Endothelial cell of umbilical vein (primary cell): ENCODE measurements around the gene BLOC1S6.

Experiments
- EZH2 ChIP-seq: IDR thresholded peaks from 2 replicates; pipeline ENCODE4 v1.6.1; 2012; ENCODE audit warnings: borderline replicate concordance, low read depth, mild to moderate bottlenecking, moderate library complexity, low read length, inconsistent platforms; ENCODE audit not compliant: severe bottlenecking
- JUN ChIP-seq: IDR thresholded peaks from 2 replicates; pipeline ENCODE4 v1.6.1; 2011; ENCODE audit warnings: borderline replicate concordance, low read depth; ENCODE audit not compliant: insufficient read length, insufficient read depth
- POLR2A ChIP-seq: IDR thresholded peaks from 2 replicates; pipeline ENCODE4 v1.6.1; 2012; ENCODE audit warnings: low read depth, mild to moderate bottlenecking, control low read depth, low read length
- POLR2AphosphoS5 ChIP-seq: IDR thresholded peaks from 2 replicates; pipeline ENCODE4 v1.6.1; 2012; ENCODE audit warnings: low read depth, mild to moderate bottlenecking, control low read depth, low read length, moderate library complexity; ENCODE audit not compliant: insufficient read depth
- TF ChIP-seq, protein P1 (sequence below), 2 donors: IDR thresholded peaks; 1 replicate in 1 of 2; 2 replicates in 1 of 2; pipeline ENCODE4 v1.5.1; 2011; ENCODE audit warnings: low read length in 2 of 2, mild to moderate bottlenecking in 2 of 2, moderate library complexity in 2 of 2, control low read depth in 1 of 2, inconsistent platforms in 1 of 2, low read depth in 1 of 2; ENCODE audit not compliant: insufficient read depth in 1 of 2; ENCODE audit errors: extremely low read depth in 1 of 2
- TF ChIP-seq, protein P2 (sequence below): IDR thresholded peaks from 2 replicates; pipeline ENCODE4 v1.6.1; 2011; ENCODE audit not compliant: insufficient read depth, insufficient read length

GRCh38 chr15:45549541-45550220 lies 37.5 kb upstream of the BLOC1S6 start:
- TF ChIP-seq, protein P1, sequence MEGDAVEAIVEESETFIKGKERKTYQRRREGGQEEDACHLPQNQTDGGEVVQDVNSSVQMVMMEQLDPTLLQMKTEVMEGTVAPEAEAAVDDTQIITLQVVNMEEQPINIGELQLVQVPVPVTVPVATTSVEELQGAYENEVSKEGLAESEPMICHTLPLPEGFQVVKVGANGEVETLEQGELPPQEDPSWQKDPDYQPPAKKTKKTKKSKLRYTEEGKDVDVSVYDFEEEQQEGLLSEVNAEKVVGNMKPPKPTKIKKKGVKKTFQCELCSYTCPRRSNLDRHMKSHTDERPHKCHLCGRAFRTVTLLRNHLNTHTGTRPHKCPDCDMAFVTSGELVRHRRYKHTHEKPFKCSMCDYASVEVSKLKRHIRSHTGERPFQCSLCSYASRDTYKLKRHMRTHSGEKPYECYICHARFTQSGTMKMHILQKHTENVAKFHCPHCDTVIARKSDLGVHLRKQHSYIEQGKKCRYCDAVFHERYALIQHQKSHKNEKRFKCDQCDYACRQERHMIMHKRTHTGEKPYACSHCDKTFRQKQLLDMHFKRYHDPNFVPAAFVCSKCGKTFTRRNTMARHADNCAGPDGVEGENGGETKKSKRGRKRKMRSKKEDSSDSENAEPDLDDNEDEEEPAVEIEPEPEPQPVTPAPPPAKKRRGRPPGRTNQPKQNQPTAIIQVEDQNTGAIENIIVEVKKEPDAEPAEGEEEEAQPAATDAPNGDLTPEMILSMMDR (IDR thresholded peaks at IDR 0.05; ENCODE audit: extremely low read depth in 1 of 2, insufficient read depth in 1 of 2, low read depth in 1 of 2, low read length in 2 of 2): no peak
- TF ChIP-seq POLR2A (no peak), EZH2 (no peak), JUN (no peak), POLR2AphosphoS5 (no peak)
- TF ChIP-seq, protein P2, sequence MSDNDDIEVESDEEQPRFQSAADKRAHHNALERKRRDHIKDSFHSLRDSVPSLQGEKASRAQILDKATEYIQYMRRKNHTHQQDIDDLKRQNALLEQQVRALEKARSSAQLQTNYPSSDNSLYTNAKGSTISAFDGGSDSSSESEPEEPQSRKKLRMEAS: no peak
